Measurements from ENCODE around the gene ITGA2.
A peak's percentile ranks its signal among the peaks of the same experiment; 100 is the strongest.

Gene ITGA2

DNA sequence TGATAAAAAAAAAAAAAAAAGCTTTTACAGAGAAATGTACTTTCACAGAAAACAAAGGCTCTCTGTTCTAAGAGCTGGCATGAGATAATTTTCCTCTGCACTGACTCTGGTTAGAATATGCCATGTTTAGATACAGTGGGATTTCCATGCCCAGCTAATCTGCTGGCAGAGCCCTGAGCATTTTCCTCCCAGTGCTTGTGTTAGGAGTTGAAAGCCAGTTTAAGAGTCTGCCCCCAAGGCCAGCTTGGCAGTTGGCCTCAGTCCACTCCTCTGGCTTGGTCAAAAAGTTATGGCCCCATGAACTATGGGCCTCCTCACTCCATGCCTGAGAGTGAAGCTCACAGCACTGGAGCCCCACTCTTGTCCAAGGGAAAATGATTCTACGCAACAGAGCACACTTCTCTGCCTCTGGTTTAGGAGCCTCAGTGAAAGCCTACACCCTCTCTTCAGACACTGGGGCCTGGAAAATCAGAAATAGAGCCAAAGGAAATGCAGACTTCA, 98.5 kb downstream of the ITGA2 start:
- no peaks in the 10 kb centered on the region for H3K27me3 ChIP-seq (ENCODE audit: control insufficient read depth, insufficient read depth, low read length)
- peaks cover 38% of the 10 kb centered on the region for H3K36me3 ChIP-seq (ENCODE audit: insufficient read depth, low read length)

DNA sequence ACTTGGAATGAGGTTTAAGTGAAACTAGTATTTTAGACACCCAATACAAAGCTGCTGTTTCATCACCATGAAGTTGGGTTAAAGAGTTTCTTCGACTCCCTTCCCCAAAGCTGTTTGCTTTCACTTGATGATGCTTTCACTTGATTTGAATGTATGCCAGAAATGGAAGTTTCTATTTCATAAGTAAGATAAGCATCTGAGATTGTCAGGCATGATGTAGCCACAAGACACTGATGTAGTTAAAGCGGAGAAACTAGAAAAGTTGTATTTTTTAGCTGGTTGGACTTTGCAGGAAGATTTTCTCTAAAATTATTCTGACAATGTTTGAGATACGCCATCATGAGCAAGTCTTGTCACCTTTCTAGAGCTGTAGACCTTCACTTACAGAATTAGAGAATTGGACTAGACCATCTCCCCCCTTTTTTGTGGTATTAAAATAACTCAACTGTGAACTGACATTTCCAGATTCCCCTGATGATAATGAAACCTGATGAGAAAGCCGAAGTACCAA, 100.4 kb downstream of the ITGA2 start:
- H3K27me3 ChIP-seq (ENCODE audit: control insufficient read depth, insufficient read depth, low read length) = no peaks in the 10 kb centered on the region
- H3K9ac ChIP-seq (ENCODE audit: low read depth, low read length) = no peak overlapping the region
- H3K4me2 ChIP-seq (ENCODE audit: low read length) = no peak overlapping the region
- H3K4me1 ChIP-seq (ENCODE audit: control insufficient read depth, insufficient read depth, low read length) = peaks cover 8% of the 10 kb centered on the region
- no peaks in the 10 kb centered on the region for H3K9me3 ChIP-seq (replicated peaks; ENCODE audit: low read length)
- H3K36me3 ChIP-seq (ENCODE audit: insufficient read depth, low read length) = peaks cover 27% of the 10 kb centered on the region
- no peak overlapping the region for H3K4me3 ChIP-seq (ENCODE audit: low read length)

More for the DNA sequence above, 98.5 kb downstream of the ITGA2 start:
- no peak overlapping the region for H3K4me2 ChIP-seq (ENCODE audit: low read length)
- no peaks in the 10 kb centered on the region for H3K9me3 ChIP-seq (replicated peaks; ENCODE audit: low read length)
- no peak overlapping the region for H3K9ac ChIP-seq (ENCODE audit: low read depth, low read length)
- H3K4me3 ChIP-seq (ENCODE audit: low read length) = no peak overlapping the region
- peaks cover 8% of the 10 kb centered on the region for H3K4me1 ChIP-seq (ENCODE audit: control insufficient read depth, insufficient read depth, low read length)

DNA sequence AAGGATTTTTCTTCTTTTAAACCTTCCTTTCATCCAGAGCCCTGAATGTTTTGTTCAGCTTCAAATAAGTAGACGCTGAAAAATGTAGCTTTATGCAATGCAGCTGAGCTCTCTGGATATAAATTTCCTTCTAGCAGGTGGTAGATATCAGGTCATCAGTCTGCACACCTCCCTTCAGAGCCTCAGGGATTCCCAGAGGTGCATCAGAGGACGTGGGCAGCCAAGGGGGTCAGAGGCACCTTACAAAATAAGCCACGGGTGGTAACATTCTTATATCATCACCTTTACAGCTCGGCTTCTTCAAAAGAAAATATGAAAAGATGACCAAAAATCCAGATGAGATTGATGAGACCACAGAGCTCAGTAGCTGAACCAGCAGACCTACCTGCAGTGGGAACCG, 101.1 kb downstream of the ITGA2 start:
- Histone ChIP-seq H3K9ac (ENCODE audit: low read depth, low read length) (no peak overlapping the region), H3K9me3 (replicated peaks; ENCODE audit: low read length) (no peaks in the 10 kb centered on the region), H3K4me2 (ENCODE audit: low read length) (no peak overlapping the region), H3K27me3 (ENCODE audit: control insufficient read depth, insufficient read depth, low read length) (no peaks in the 10 kb centered on the region), H3K4me1 (ENCODE audit: control insufficient read depth, insufficient read depth, low read length) (peaks cover 8% of the 10 kb centered on the region), H3K36me3 (ENCODE audit: insufficient read depth, low read length) (peaks cover 20% of the 10 kb centered on the region), H3K4me3 (ENCODE audit: low read length) (no peak overlapping the region)

DNA sequence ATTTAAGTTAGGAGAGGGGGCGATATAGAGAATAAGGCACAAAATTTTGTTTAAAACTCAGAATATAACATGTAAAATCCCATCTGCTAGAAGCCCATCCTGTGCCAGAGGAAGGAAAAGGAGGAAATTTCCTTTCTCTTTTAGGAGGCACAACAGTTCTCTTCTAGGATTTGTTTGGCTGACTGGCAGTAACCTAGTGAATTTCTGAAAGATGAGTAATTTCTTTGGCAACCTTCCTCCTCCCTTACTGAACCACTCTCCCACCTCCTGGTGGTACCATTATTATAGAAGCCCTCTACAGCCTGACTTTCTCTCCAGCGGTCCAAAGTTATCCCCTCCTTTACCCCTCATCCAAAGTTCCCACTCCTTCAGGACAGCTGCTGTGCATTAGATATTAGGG, 102.1 kb downstream of the ITGA2 start:
- Histone ChIP-seq H3K4me3 (ENCODE audit: low read length) (no peak overlapping the region), H3K9me3 (replicated peaks; ENCODE audit: low read length) (no peaks in the 10 kb centered on the region)

DNA sequence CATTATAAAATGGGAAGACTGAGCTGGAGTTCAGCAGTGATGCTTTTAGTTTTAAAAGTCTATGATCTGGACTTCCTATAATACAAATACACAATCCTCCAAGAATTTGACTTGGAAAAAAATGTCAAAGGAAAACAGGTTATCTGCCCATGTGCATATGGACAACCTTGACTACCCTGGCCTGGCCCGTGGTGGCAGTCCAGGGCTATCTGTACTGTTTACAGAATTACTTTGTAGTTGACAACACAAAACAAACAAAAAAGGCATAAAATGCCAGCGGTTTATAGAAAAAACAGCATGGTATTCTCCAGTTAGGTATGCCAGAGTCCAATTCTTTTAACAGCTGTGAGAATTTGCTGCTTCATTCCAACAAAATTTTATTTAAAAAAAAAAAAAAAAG, 103.1 kb downstream of the ITGA2 start:
- Histone ChIP-seq H3K9ac (ENCODE audit: low read depth, low read length) (no peak overlapping the region), H3K9me3 (replicated peaks; ENCODE audit: low read length) (no peaks in the 10 kb centered on the region), H3K4me2 (ENCODE audit: low read length) (no peak overlapping the region), H3K4me1 (ENCODE audit: control insufficient read depth, insufficient read depth, low read length) (peaks cover 8% of the 10 kb centered on the region), H3K4me3 (ENCODE audit: low read length) (no peak overlapping the region), H3K27me3 (ENCODE audit: control insufficient read depth, insufficient read depth, low read length) (no peaks in the 10 kb centered on the region), H3K36me3 (ENCODE audit: insufficient read depth, low read length) (peaks cover 16% of the 10 kb centered on the region)

More for the DNA sequence above, 102.1 kb downstream of the ITGA2 start:
- H3K9ac ChIP-seq (ENCODE audit: low read depth, low read length) = no peak overlapping the region
- peaks cover 20% of the 10 kb centered on the region for H3K36me3 ChIP-seq (ENCODE audit: insufficient read depth, low read length)
- H3K27me3 ChIP-seq (ENCODE audit: control insufficient read depth, insufficient read depth, low read length) = no peaks in the 10 kb centered on the region
- H3K4me1 ChIP-seq (ENCODE audit: control insufficient read depth, insufficient read depth, low read length) = peaks cover 8% of the 10 kb centered on the region
- peak overlapping the region; percentile 13 for H3K4me2 ChIP-seq (ENCODE audit: low read length)

DNA sequence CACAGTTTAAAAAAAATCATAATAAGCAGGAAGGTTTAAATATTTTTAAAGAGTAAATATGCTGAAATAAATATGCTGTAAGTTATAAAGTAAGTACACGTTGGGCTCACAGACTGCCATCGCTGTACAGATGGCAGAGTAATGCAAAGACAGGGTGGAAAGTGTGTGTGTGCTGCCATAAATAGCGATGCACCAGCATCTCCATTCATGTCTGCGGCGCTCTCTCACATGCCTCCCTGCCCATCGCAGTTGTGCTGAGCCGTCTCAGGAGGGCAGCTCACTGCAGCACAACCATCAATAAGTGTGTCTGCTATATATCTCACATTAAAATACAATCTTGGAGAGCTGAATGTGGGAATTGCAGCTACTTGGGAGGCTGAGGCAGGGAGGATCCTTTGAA, 106.1 kb downstream of the ITGA2 start:
- Histone ChIP-seq H3K27me3 (ENCODE audit: control insufficient read depth, insufficient read depth, low read length) (no peaks in the 10 kb centered on the region), H3K36me3 (ENCODE audit: insufficient read depth, low read length) (peaks cover 33% of the 10 kb centered on the region), H3K4me3 (ENCODE audit: low read length) (no peak overlapping the region), H3K9ac (ENCODE audit: low read depth, low read length) (no peak overlapping the region), H3K4me1 (ENCODE audit: control insufficient read depth, insufficient read depth, low read length) (peaks cover 8% of the 10 kb centered on the region), H3K4me2 (ENCODE audit: low read length) (no peak overlapping the region), H3K9me3 (replicated peaks; ENCODE audit: low read length) (no peaks in the 10 kb centered on the region)

DNA sequence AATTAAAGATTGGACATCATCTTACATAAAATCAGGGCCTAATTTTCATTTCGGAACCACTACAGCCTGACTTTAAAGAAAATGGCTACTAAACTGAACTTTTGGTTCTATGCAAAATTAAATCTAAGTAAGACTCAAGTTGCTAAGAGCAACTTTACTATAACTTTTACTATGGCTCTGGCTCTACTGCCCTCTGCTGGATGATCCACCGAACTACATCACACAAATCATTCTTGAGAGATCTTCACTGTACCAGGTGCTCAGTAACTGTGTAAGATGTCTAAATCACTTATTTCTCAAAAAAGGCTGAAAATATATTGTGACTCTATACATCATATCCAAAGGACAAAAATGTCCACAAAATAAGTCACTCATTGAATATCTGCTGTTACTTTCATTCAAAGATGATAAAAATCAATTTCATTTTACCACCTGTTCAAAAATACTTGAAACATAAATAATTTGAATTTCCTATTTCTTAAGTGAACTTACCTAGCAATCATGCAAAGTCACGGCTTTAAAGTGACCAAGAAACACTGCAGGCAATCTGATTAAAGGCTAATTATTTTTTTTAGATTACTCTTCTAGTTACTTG, 106.9 kb downstream of the ITGA2 start:
- H3K9ac ChIP-seq (ENCODE audit: low read depth, low read length) = no peak overlapping the region
- H3K4me3 ChIP-seq (ENCODE audit: low read length) = no peak overlapping the region
- H3K9me3 ChIP-seq (replicated peaks; ENCODE audit: low read length) = no peaks in the 10 kb centered on the region
- H3K36me3 ChIP-seq (ENCODE audit: insufficient read depth, low read length) = peaks cover 32% of the 10 kb centered on the region
- H3K27me3 ChIP-seq (ENCODE audit: control insufficient read depth, insufficient read depth, low read length) = no peaks in the 10 kb centered on the region
- H3K4me1 ChIP-seq (ENCODE audit: control insufficient read depth, insufficient read depth, low read length) = peaks cover 5% of the 10 kb centered on the region
- H3K4me2 ChIP-seq (ENCODE audit: low read length) = no peak overlapping the region

DNA sequence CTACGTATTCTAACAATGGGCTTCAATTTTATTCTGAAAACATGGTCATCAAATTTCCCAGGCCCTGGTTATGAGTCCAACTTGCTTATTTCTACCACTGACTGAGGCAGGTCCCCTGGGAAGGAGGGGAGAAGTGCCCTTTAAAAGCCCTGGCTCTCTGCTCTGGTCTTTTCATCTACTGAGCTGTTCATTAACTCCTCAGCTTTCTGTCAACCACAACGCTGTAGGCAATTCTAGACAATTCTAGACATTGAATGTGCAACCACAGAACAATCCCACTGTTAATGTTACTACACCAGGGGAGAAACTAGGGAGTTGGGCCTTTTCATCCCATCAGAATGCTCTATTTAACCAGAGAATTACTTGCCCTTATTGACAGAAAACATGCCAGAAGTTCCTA, 110.4 kb downstream of the ITGA2 start:
- H3K36me3 ChIP-seq (ENCODE audit: insufficient read depth, low read length) = peaks cover 51% of the 10 kb centered on the region
- H3K4me3 ChIP-seq (ENCODE audit: low read length) = no peak overlapping the region
- H3K4me1 ChIP-seq (ENCODE audit: control insufficient read depth, insufficient read depth, low read length) = no peaks in the 10 kb centered on the region
- no peak overlapping the region for H3K4me2 ChIP-seq (ENCODE audit: low read length)
- H3K9ac ChIP-seq (ENCODE audit: low read depth, low read length) = no peak overlapping the region
- no peaks in the 10 kb centered on the region for H3K9me3 ChIP-seq (replicated peaks; ENCODE audit: low read length)
- H3K27me3 ChIP-seq (ENCODE audit: control insufficient read depth, insufficient read depth, low read length) = no peaks in the 10 kb centered on the region

DNA sequence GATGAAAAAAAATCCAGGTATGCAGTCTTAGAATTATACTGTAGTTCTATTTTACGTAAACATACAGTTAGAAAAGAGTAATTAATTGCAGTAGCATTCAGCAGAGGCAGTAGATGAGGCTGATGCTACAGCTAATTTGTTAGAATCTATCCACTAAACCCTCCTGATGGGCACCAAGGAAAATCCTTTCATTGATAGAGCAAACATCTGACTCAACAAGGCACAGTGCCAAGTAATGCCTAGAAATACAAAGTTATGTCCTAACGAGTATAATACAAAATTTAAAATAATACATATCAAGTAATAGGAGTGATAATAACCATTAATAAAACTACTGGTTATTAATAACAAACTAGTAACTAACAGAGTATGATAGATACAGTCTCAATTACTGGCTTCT, 111.5 kb downstream of the ITGA2 start:
- Histone ChIP-seq H3K36me3 (ENCODE audit: insufficient read depth, low read length) (peaks cover 55% of the 10 kb centered on the region), H3K4me3 (ENCODE audit: low read length) (no peak overlapping the region), H3K9me3 (replicated peaks; ENCODE audit: low read length) (no peaks in the 10 kb centered on the region), H3K9ac (ENCODE audit: low read depth, low read length) (no peak overlapping the region), H3K27me3 (ENCODE audit: control insufficient read depth, insufficient read depth, low read length) (no peaks in the 10 kb centered on the region), H3K4me2 (ENCODE audit: low read length) (no peak overlapping the region), H3K4me1 (ENCODE audit: control insufficient read depth, insufficient read depth, low read length) (no peaks in the 10 kb centered on the region)

DNA sequence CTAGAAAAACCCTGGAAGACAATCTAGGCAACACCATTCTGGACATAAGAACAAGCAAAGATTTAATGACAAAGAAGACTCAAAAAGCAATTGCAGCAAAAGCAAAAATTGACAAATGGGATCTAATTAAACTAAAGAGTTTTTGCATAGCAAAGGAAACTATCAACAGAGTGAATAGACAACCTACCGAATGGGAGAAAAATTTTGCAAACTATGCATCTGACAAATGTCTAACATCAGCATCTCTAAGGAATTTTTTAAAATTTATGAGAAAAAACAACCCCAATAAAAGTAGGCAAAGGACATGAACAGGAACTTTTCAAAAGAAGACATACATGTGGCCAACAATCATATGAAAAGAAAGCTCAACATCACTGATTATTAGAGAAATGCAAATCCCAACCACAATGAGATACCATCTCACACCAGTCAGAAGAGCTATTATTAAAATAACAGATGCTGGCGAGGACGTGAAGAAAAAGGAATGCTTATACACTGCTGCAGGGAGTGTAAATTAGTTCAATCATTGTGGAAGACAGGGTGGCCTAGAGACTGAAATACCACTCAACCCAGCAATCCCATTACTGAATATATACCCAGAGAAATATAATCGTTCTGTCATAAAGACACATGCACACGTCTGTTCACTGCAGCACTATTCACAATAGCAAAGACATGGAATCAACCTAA, 116.6 kb downstream of the ITGA2 start:
- Histone ChIP-seq H3K9me3 (replicated peaks; ENCODE audit: low read length) (no peaks in the 10 kb centered on the region), H3K36me3 (ENCODE audit: insufficient read depth, low read length) (peaks cover 32% of the 10 kb centered on the region), H3K4me3 (ENCODE audit: low read length) (no peak overlapping the region), H3K4me2 (ENCODE audit: low read length) (no peak overlapping the region), H3K4me1 (ENCODE audit: control insufficient read depth, insufficient read depth, low read length) (peaks cover 11% of the 10 kb centered on the region), H3K27me3 (ENCODE audit: control insufficient read depth, insufficient read depth, low read length) (no peaks in the 10 kb centered on the region), H3K9ac (ENCODE audit: low read depth, low read length) (no peak overlapping the region)

DNA sequence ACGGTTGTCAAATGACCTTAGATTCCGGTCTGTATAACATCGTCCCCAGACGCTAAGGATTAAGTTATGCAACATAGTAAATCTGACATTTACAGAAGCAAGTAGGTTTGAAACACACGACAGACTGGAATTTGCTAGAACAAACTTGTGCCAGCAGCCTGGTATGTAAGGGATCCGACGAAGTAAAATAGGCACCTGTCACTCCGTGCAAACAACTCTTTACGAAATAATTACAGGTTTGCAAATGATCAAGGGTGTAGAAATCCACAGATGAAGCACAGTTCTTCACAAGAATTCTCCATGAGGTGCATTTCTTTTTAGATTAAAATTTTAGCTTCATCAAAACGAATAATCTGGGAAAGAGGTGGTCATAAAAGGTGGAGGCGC, 119.9 kb downstream of the ITGA2 start:
- peak overlapping the region; percentile 84 for H3K9ac ChIP-seq (ENCODE audit: low read depth, low read length)
- H3K9me3 ChIP-seq (replicated peaks; ENCODE audit: low read length) = no peaks in the 10 kb centered on the region
- H3K36me3 ChIP-seq (ENCODE audit: insufficient read depth, low read length) = peaks cover 15% of the 10 kb centered on the region
- peak overlapping the region; percentile 95 for H3K4me2 ChIP-seq (ENCODE audit: low read length)
- no peaks in the 10 kb centered on the region for H3K27me3 ChIP-seq (ENCODE audit: control insufficient read depth, insufficient read depth, low read length)
- H3K4me1 ChIP-seq (ENCODE audit: control insufficient read depth, insufficient read depth, low read length) = peaks cover 11% of the 10 kb centered on the region
- H3K4me3 ChIP-seq (ENCODE audit: low read length) = peak overlapping the region; percentile 93
